B cell (primary cell): ENCODE results near the gene USP21. TPM values are rescaled to one million over a fixed set of nuclear protein-coding genes. Genes with fewer than 3 reads are reported as not detected.
A peak's percentile ranks its signal among the peaks of the same experiment; 100 is the strongest.

Experiments used
- ATAC-seq: fragments of 200-7000 bp; cut with Tn5 transposase; one replicate; pipeline ENCODE4 v1.10.0; 2021; ENCODE audit warnings: low read depth, mild to moderate bottlenecking, moderate number of reproducible peaks, moderate library complexity
- CTCF ChIA-PET: fragments of 350-600 bp; sonication (Branson Sonifier 250); formaldehyde crosslinking; loops from one replicate; lab custom pipeline; 2021; ENCODE audit warnings: antibody characterized with exemption, inconsistent platforms; lab: Charles Lee
- POLR2A ChIA-PET: fragments of 350-600 bp; sonication (Branson Sonifier 250); formaldehyde crosslinking; loops from one replicate; lab custom pipeline; 2021; ENCODE audit warnings: antibody characterized with exemption; lab: Charles Lee
- DNase-seq: peaks from one replicate; pipeline ENCODE4 v3.0.0; 2013
- H2AFZ ChIP-seq: 2 replicates; pipeline ENCODE4 v1.6.1; 2012; ENCODE audit warnings: mild to moderate bottlenecking, low read depth, low read length; ENCODE audit not compliant: insufficient read depth, poor library complexity, severe bottlenecking
- H3K27ac ChIP-seq, 2 donors: 1 replicate in 1 of 2; 2 replicates in 1 of 2; pipeline ENCODE4 v1.5.1; 2012 to 2013; ENCODE audit warnings: low read length in 2 of 2, mild to moderate bottlenecking in 2 of 2, moderate library complexity in 1 of 2
- H3K27me3 ChIP-seq, 4 experiments: fragments of 200-600 bp in 1 of 4; sonication (generic) in 1 of 4; replicated peaks in 1 of 4; 1 replicate in 2 of 4; 2 replicates in 2 of 4; pipeline versions ENCODE4 v1.6.1 to v1.7.0; 2013 to 2016; ENCODE audit warnings: low read length in 3 of 4, mild to moderate bottlenecking in 2 of 4, mixed read lengths in 1 of 4, moderate library complexity in 1 of 4; ENCODE audit not compliant: insufficient read depth in 4 of 4, control insufficient read depth in 3 of 4; ENCODE audit errors: control extremely low read depth in 1 of 4
- H3K36me3 ChIP-seq, 2 experiments: replicated peaks in 1 of 2; 1 replicate in 1 of 2; 2 replicates in 1 of 2; pipeline versions ENCODE4 v1.6.1 to v1.7.1; 2013; ENCODE audit warnings: low read length in 1 of 2; ENCODE audit not compliant: insufficient read depth in 2 of 2, control insufficient read depth in 1 of 2; ENCODE audit errors: control extremely low read depth in 1 of 2, extremely low read depth in 1 of 2
- H3K4me1 ChIP-seq, 2 donors: fragments of 200-600 bp in 1 of 2; sonication (generic) in 1 of 2; 1 replicate in 1 of 2; 2 replicates in 1 of 2; pipeline versions ENCODE4 v1.5.1 to v1.6.1; 2013 to 2017; ENCODE audit warnings: low read length in 2 of 2; ENCODE audit not compliant: control insufficient read depth in 2 of 2, insufficient read depth in 2 of 2
- H3K4me2 ChIP-seq: replicated peaks from 2 replicates; pipeline ENCODE3; 2012; ENCODE audit warnings: mild to moderate bottlenecking, low read depth, low read length; ENCODE audit not compliant: poor library complexity, severe bottlenecking
- H3K4me3 ChIP-seq, 5 experiments: fragments of 200-600 bp in 1 of 5; sonication (generic) in 1 of 5; 1 replicate in 3 of 5; 2 replicates in 2 of 5; pipeline versions ENCODE4 v1.5.1 to v1.7.0; 2011 to 2016; ENCODE audit warnings: low read length in 4 of 5, mild to moderate bottlenecking in 4 of 5, low read depth in 2 of 5, control low read depth in 1 of 5, moderate library complexity in 1 of 5; ENCODE audit not compliant: insufficient read depth in 1 of 5; ENCODE audit errors: control extremely low read depth in 1 of 5, extremely low read depth in 1 of 5
- H3K79me2 ChIP-seq: fragments of 200-600 bp; sonication (generic); one replicate; pipeline ENCODE4 v1.6.0; 2016; ENCODE audit warnings: low read length; ENCODE audit not compliant: control insufficient read depth, insufficient read depth
- H3K9ac ChIP-seq: fragments of 200-600 bp; sonication (generic); 2 replicates; pipeline ENCODE4 v1.6.1; 2017; ENCODE audit warnings: mild to moderate bottlenecking, low read length, moderate library complexity
- H3K9me3 ChIP-seq, 3 donors: one replicate each; pipeline versions ENCODE4 v1.6.1 to v1.7.1; 2013; ENCODE audit warnings: low read length in 2 of 3; ENCODE audit not compliant: control insufficient read depth in 2 of 3, insufficient read depth in 1 of 3; ENCODE audit errors: control extremely low read depth in 1 of 3
- H4K20me1 ChIP-seq: 2 replicates; pipeline ENCODE4 v1.6.0; 2012; ENCODE audit warnings: mild to moderate bottlenecking, low read length; ENCODE audit not compliant: insufficient read depth, control insufficient read depth, poor library complexity, severe bottlenecking
- H3K27ac Mint-ChIP-seq: one replicate; pipeline ENCODE4 v1.8.0; 2021; ENCODE audit warnings: mixed read lengths
- H3K27me3 Mint-ChIP-seq: one replicate; pipeline ENCODE4 v1.8.0; 2021; ENCODE audit warnings: mixed read lengths
- H3K4me1 Mint-ChIP-seq: one replicate; pipeline ENCODE4 v1.8.0; 2021; ENCODE audit warnings: mixed read lengths
- H3K4me3 Mint-ChIP-seq: one replicate; pipeline ENCODE4 v1.8.0; 2021; ENCODE audit warnings: mixed read lengths
- H3K9me3 Mint-ChIP-seq: one replicate; pipeline ENCODE4 v1.8.0; 2022; ENCODE audit warnings: mixed read lengths; ENCODE audit not compliant: insufficient read depth
- CTCF ChIP-seq: fragments of 200-600 bp; IDR thresholded peaks from one replicate; pipeline ENCODE4 v1.8.0; 2022; ENCODE audit warnings: antibody characterized with exemption, mild to moderate bottlenecking
- EZH2 ChIP-seq: IDR thresholded peaks from 2 replicates; pipeline ENCODE4 v1.6.1; 2012; ENCODE audit warnings: borderline replicate concordance, low read depth, mild to moderate bottlenecking, moderate library complexity, low read length; ENCODE audit not compliant: insufficient read depth, poor library complexity, severe bottlenecking
- WGBS: methylation state at CpG from one replicate; pipeline ENCODE4 v1.1.5; 2013; ENCODE audit warnings: missing lambda C conversion rate; ENCODE audit not compliant: insufficient coverage; 5-methylcytosine and 5-hydroxymethylcytosine counted together
- intact Hi-C: fragments of 100-400 bp; cut with micrococcal nuclease; formaldehyde crosslinking; loops from one replicate; pipeline ENCODE4 v1.10.0; 2022
- polyA plus RNA-seq: library from polyadenylated mRNA; depleted of rRNA; stranded (reverse); fragments of >200 nt; gene quantifications from 2 replicates; pipeline ENCODE4 v1.2.3, GENCODE V29; 2012
- total RNA-seq, 2 donors: library from RNA; stranded (reverse); fragments of 120-200 nt in 1 of 2; gene quantifications; 1 replicate in 1 of 2; 2 replicates in 1 of 2; pipeline versions ENCODE4 v1.2.3 to v1.2.4, GENCODE V29; 2013 to 2022

The USP21 gene
- total and polyA plus RNA-seq, 2 donors (not counting 1 experiment from before 2014, with no cell fraction given) = 53.3 to 81.6 TPM

- Mint-ChIP-seq H3K9me3 (no peaks in the 10 kb centered on the region), H3K27ac (peak within 1 kb of the TSS; percentile 100), H3K27me3 (no peaks in the 10 kb centered on the region), H3K4me1 (peaks cover 64% of the 10 kb centered on the region), H3K4me3 (peak within 1 kb of the TSS; percentile 99)
- peak within 1 kb of the TSS; percentile 75 to 95 (median 90) for H3K4me3 ChIP-seq
- intact Hi-C loops = loop anchor here (1.0 kb wide), 4 partner anchors 8 to 25 kb away; partner anchors contain the start of genes NDUFS2, PPOX and USP21
- peak within 1 kb of the TSS; percentile 83 for H3K9ac ChIP-seq
- TF ChIP-seq CTCF (no peak), EZH2 (no peak)
- H3K27ac ChIP-seq = peak within 1 kb of the TSS; percentile 76 to 81
- CTCF ChIA-PET = interaction anchor here (0.6 to 3.3 kb wide), 5 partner anchors 11 to 79 kb away, joined by 3 to 24 read pairs (median 4); partner anchors contain the start of genes KLHDC9, PPOX and TOMM40L
- H3K9me3 ChIP-seq = no peaks in the 10 kb centered on the region
- H3K36me3 ChIP-seq = peaks cover 3 to 37% of the 10 kb centered on the region in 2 experiments
- peaks cover 36 to 52% of the 10 kb centered on the region in 2 donors for H3K4me1 ChIP-seq
- peaks cover 33% of the 10 kb centered on the region for H3K79me2 ChIP-seq
- H4K20me1 ChIP-seq = peaks cover 9% of the 10 kb centered on the region
- peak within 1 kb of the TSS; percentile 82 for H3K4me2 ChIP-seq
- no peaks in the 10 kb centered on the region for H3K27me3 ChIP-seq
- 5% methylated on average over 46 of the region's 50 CpGs for WGBS
- DNase-seq = peak; percentile 92
- H2AFZ ChIP-seq = peak within 1 kb of the TSS; percentile 96
- POLR2A ChIA-PET = interaction anchor here (0.6 to 2.3 kb wide), 6 partner anchors 11 to 48 kb away, joined by 4 to 10 read pairs (median 6); partner anchors contain the start of genes APOA2, NDUFS2, PPOX and TOMM40L
- ATAC-seq = peak; percentile 92
Measured at GRCh38 chr1:161177112-161177935, 18.0 kb downstream of the USP21 start, which contains the start of gene B4GALT3. TSS of gene B4GALT3 (minus strand) at chr1:161177507. CDS start at chr1:161176060, 1,447 bp downstream.
